HepG2 (cell line): ENCODE results near the gene NLRP13. TPM values are rescaled to one million over a fixed set of nuclear protein-coding genes. Genes with fewer than 3 reads are reported as not detected.

Source experiments
- ATAC-seq: fragments of 200-7000 bp; cut with Tn5 transposase; 3 replicates; pipeline ENCODE4 v1.9.1; 2020; ENCODE audit warnings: mild to moderate bottlenecking, moderate library complexity
- BruUV-seq: library from RNA; stranded (reverse); fragments of 400-500 nt; replicated peaks from 2 replicates; lab custom pipeline; 2021; lab: Mats Ljungman, UMichigan
- CTCF ChIA-PET: fragments of 300-600 bp; formaldehyde crosslinking; extraction: SDS; loops from one replicate; lab custom pipeline; 2021; ENCODE audit warnings: low total read pairs, inconsistent platforms, low intra/inter-chr PET ratio; lab: Yijun Ruan, JAX
- POLR2A ChIA-PET: fragments of 350-600 bp; sonication (Branson Sonifier 250); formaldehyde crosslinking; loops from one replicate; lab custom pipeline; 2020; ENCODE audit warnings: antibody characterized with exemption, inconsistent platforms; lab: Yijun Ruan, JAX
- DNase-seq: peaks from one replicate; pipeline ENCODE4 v3.0.0-alpha.2; 2015; ENCODE audit warnings: low spot score
- FAIRE-seq: peaks from 3 replicates; lab custom pipeline; 2011; peaks lifted over from hg19 to GRCh38; lab: Jason Lieb, UNC
- H2AFZ ChIP-seq: one replicate; pipeline ENCODE4 v1.6.1; 2011; ENCODE audit warnings: low read length, inconsistent platforms
- H3K27ac ChIP-seq: fragments of 300-600 bp; 3 replicates; pipeline ENCODE4 v1.8.0; 2011; ENCODE audit warnings: mixed run types, mild to moderate bottlenecking, mixed read lengths, low read length, inconsistent platforms; ENCODE audit not compliant: insufficient read depth; ENCODE audit errors: extremely low read length
- H3K27me3 ChIP-seq, 2 experiments: fragments of 200-600 bp in 1 of 2; 2 replicates in 1 of 2; 3 replicates in 1 of 2; pipeline versions ENCODE4 v1.6.0 to v1.8.0; 2011; ENCODE audit warnings: low read length in 2 of 2, mild to moderate bottlenecking in 2 of 2, moderate library complexity in 2 of 2, inconsistent platforms in 1 of 2; ENCODE audit not compliant: insufficient read depth in 2 of 2, control insufficient read depth in 1 of 2
- H3K36me3 ChIP-seq, 2 experiments: fragments of 200-600 bp in 1 of 2; replicated peaks in 1 of 2; 2 replicates in 1 of 2; 3 replicates in 1 of 2; pipeline versions ENCODE4 v1.5.1 to v1.8.0; 2011; ENCODE audit warnings: low read length in 2 of 2, inconsistent platforms in 1 of 2; ENCODE audit not compliant: insufficient read depth in 2 of 2, control insufficient read depth in 1 of 2
- H3K4me1 ChIP-seq: 2 replicates; pipeline ENCODE4 v1.5.1; 2012; ENCODE audit warnings: low read length, inconsistent platforms; ENCODE audit not compliant: insufficient read depth
- H3K4me2 ChIP-seq: 2 replicates; pipeline ENCODE4 v1.6.0; 2011; ENCODE audit warnings: low read depth, low read length, inconsistent platforms
- H3K4me3 ChIP-seq, 3 experiments: fragments of 200-600 bp in 1 of 3; sonication (generic), shearing (Covaris generic) in 1 of 3; replicated peaks in 1 of 3; 2 replicates each; pipeline ENCODE4 v1.5.1; 2011 to 2016; ENCODE audit warnings: low read length in 3 of 3, inconsistent platforms in 2 of 3, low read depth in 2 of 3, mild to moderate bottlenecking in 2 of 3, control low read depth in 1 of 3, mixed read lengths in 1 of 3; ENCODE audit not compliant: insufficient read depth in 1 of 3
- H3K79me2 ChIP-seq: one replicate; pipeline ENCODE4 v1.6.1; 2011; ENCODE audit warnings: low read length, inconsistent platforms; ENCODE audit not compliant: insufficient read depth
- H3K9ac ChIP-seq: 2 replicates; pipeline ENCODE4 v1.6.0; 2011; ENCODE audit warnings: mild to moderate bottlenecking, low read depth, low read length, inconsistent platforms; ENCODE audit not compliant: insufficient read depth
- H3K9me3 ChIP-seq: 2 replicates; pipeline ENCODE4 v1.5.1; 2012; ENCODE audit warnings: mild to moderate bottlenecking, low read length
- H4K20me1 ChIP-seq: 2 replicates; pipeline ENCODE4 v1.6.0; 2011; ENCODE audit warnings: inconsistent platforms, mild to moderate bottlenecking, low read length, moderate library complexity; ENCODE audit not compliant: insufficient read depth
- ATF1 ChIP-seq: IDR thresholded peaks from 2 replicates; pipeline ENCODE4 v1.6.1; 2016; ENCODE audit warnings: mild to moderate bottlenecking, control low read depth
- ATRX ChIP-seq: sonication (generic); formaldehyde crosslinking; IDR thresholded peaks from 2 replicates; pipeline ENCODE4 v1.4.0; 2020; ENCODE audit warnings: missing genetic modification reagents, borderline replicate concordance
- KDM6A ChIP-seq: IDR thresholded peaks from 2 replicates; pipeline ENCODE4 v1.6.1; 2016; ENCODE audit warnings: low read depth
- MEF2D ChIP-seq: sonication (generic); formaldehyde crosslinking; IDR thresholded peaks from 2 replicates; pipeline ENCODE4 v1.5.1; 2020; ENCODE audit warnings: mild to moderate bottlenecking, missing genetic modification reagents
- U2AF1 ChIP-seq: fragments of 200-400 bp; formaldehyde crosslinking; optimal IDR thresholded peaks from 2 replicates; pipeline ENCODE3; 2017; ENCODE audit warnings: mild to moderate bottlenecking, low read depth, low read length
- U2AF2 ChIP-seq: fragments of 200-400 bp; formaldehyde crosslinking; IDR thresholded peaks from 2 replicates; pipeline ENCODE4 v1.6.1; 2017; ENCODE audit warnings: low read depth, mild to moderate bottlenecking, low read length
- ZNF333 ChIP-seq: sonication (generic); formaldehyde crosslinking; IDR thresholded peaks from 2 replicates; pipeline ENCODE4 v1.4.0; 2020; ENCODE audit warnings: mild to moderate bottlenecking, missing genetic modification reagents, borderline replicate concordance
- ZNF362 ChIP-seq: sonication (generic); formaldehyde crosslinking; IDR thresholded peaks from 2 replicates; pipeline ENCODE4 v1.4.0; 2020; ENCODE audit warnings: missing genetic modification reagents, mild to moderate bottlenecking, borderline replicate concordance
- ZNF598 ChIP-seq: sonication (generic); formaldehyde crosslinking; IDR thresholded peaks from 2 replicates; pipeline ENCODE4 v1.5.1; 2020; ENCODE audit warnings: mild to moderate bottlenecking, missing genetic modification reagents, borderline replicate concordance
- WGBS: methylation state at CpG from one replicate; pipeline ENCODE4 v1.1.6; 2017; ENCODE audit warnings: low lambda C conversion rate; 5-methylcytosine and 5-hydroxymethylcytosine counted together
- in situ Hi-C: cut with HindIII; loops from 2 replicates; pipeline ENCODE4 v1.10.0; 2017; ENCODE audit warnings: low pct_unique_long_range_greater_than_20kb; ENCODE audit not compliant: extremely low pct_ligation_motif_present
- intact Hi-C: fragments of 100-400 bp; cut with micrococcal nuclease; formaldehyde crosslinking; loops from one replicate; pipeline ENCODE4 v1.10.0; 2022; ENCODE audit not compliant: unreplicated experiment
- polyA plus RNA-seq, 8 experiments: library from polyadenylated mRNA; depleted of rRNA in 3 of 8; stranded (reverse) in 7 of 8; unstranded in 1 of 8; fragments of >200 nt; fragmentation: Illumina TruSeq in 4 of 8; extraction: Trizol in 4 of 8; gene quantifications; 2 replicates each; pipeline versions ENCODE4 v1.2.1 to v1.2.3, GENCODE V29; 2011 to 2016; ENCODE audit warnings: low read depth in 4 of 8, missing spikeins in 1 of 8, mixed read lengths in 1 of 8; ENCODE audit not compliant: insufficient read depth in 1 of 8
- total RNA-seq, 5 experiments: library from RNA; depleted of rRNA; stranded (reverse); fragments of >200 nt; fragmentation: Illumina TruSeq; extraction: Trizol; gene quantifications; 2 replicates each; pipeline ENCODE4 v1.2.3, GENCODE V29; 2016; ENCODE audit warnings: low read depth in 1 of 5
- TF ChIP-seq, protein P1 (sequence below): sonication (generic); formaldehyde crosslinking; IDR thresholded peaks from 2 replicates; pipeline ENCODE4 v1.4.0; 2020; ENCODE audit warnings: mild to moderate bottlenecking, missing genetic modification reagents, borderline replicate concordance
- TF ChIP-seq, protein P2 (sequence below): sonication (generic); formaldehyde crosslinking; IDR thresholded peaks from 2 replicates; pipeline ENCODE4 v1.8.0; 2023; ENCODE audit warnings: mild to moderate bottlenecking, missing genetic modification reagents
- TF ChIP-seq, protein P3 (sequence below): sonication (generic); formaldehyde crosslinking; IDR thresholded peaks from 2 replicates; pipeline ENCODE4 v1.5.0; 2020; ENCODE audit warnings: missing genetic modification reagents, mild to moderate bottlenecking, borderline replicate concordance
- TF ChIP-seq, protein P4 (sequence below): IDR thresholded peaks from 2 replicates; pipeline ENCODE4 v1.6.1; 2016; ENCODE audit warnings: low read depth, borderline replicate concordance

The NLRP13 gene
- total and polyA plus RNA-seq, 2 of the 13 experiments (the other 11 are each of a cell fraction or from before 2014, with no cell fraction given), result not detected

DNA sequence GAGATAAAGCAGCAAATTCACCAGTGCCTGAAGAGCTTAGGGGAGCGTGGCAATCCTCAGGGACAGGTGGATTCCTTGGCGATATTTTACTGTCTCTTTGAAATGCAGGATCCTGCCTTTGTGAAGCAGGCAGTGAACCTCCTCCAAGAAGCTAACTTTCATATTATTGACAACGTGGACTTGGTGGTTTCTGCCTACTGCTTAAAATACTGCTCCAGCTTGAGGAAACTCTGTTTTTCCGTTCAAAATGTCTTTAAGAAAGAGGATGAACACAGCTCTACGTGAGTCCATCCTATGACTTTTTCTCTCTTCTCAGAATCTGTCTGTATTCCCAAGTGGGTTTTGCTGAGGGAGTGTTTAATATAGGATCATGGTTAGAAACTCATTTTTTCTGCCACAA, 73.2 kb downstream of the NLRP13 start:
- ChIA-PET POLR2A (no interaction called here), CTCF (no interaction called here)
- in situ Hi-C loops, result no loop called here
- ATAC-seq (no peak), DNase-seq (no peak), FAIRE-seq (no peak)
- Histone ChIP-seq H3K27me3 (peaks cover 4 to 29% of the 10 kb centered on the region in 2 experiments; a peak in 4 of 5 replicates), H3K36me3 (no peaks in the 10 kb centered on the region), H3K79me2 (no peaks in the 10 kb centered on the region), H3K9me3 (no peaks in the 10 kb centered on the region), H3K4me1 (no peaks in the 10 kb centered on the region), H3K27ac (no peak overlapping the region), H3K4me2 (no peak overlapping the region), H2AFZ (no peak overlapping the region), H3K9ac (no peak overlapping the region), H4K20me1 (no peaks in the 10 kb centered on the region), H3K4me3 (no peak overlapping the region)
- intact Hi-C loops, result no loop called here
- no TSS peak for BruUV-seq
- TF ChIP-seq ZNF333 (CRISPR knock-in tag) (no peak), ZNF598 (CRISPR knock-in tag) (no peak), MEF2D (no peak), KDM6A (CRISPR knock-in tag) (no peak), ATRX (CRISPR knock-in tag) (no peak), ATF1 (CRISPR knock-in tag) (no peak), ZNF362 (CRISPR knock-in tag) (no peak), U2AF1 (no peak), U2AF2 (no peak)
- TF ChIP-seq, protein P1, sequence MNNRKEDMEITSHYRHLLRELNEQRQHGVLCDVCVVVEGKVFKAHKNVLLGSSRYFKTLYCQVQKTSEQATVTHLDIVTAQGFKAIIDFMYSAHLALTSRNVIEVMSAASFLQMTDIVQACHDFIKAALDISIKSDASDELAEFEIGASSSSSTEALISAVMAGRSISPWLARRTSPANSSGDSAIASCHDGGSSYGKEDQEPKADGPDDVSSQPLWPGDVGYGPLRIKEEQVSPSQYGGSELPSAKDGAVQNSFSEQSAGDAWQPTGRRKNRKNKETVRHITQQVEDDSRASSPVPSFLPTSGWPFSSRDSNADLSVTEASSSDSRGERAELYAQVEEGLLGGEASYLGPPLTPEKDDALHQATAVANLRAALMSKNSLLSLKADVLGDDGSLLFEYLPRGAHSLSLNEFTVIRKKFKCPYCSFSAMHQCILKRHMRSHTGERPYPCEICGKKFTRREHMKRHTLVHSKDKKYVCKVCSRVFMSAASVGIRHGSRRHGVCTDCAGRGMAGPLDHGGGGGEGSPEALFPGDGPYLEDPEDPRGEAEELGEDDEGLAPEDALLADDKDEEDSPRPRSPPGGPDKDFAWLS (CRISPR knock-in tag), result no peak
- TF ChIP-seq, protein P2, sequence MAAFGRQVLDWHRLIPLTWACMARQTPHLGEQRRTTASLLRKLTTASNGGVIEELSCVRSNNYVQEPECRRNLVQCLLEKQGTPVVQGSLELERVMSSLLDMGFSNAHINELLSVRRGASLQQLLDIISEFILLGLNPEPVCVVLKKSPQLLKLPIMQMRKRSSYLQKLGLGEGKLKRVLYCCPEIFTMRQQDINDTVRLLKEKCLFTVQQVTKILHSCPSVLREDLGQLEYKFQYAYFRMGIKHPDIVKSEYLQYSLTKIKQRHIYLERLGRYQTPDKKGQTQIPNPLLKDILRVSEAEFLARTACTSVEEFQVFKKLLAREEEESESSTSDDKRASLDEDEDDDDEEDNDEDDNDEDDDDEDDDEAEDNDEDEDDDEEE (CRISPR knock-in tag), result no peak
- TF ChIP-seq, protein P3, sequence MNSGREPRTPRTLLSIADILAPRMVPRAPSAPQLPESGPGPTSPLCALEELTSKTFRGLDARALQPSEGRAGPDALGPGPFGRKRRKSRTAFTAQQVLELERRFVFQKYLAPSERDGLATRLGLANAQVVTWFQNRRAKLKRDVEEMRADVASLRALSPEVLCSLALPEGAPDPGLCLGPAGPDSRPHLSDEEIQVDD, result no peak
- TF ChIP-seq, protein P4, sequence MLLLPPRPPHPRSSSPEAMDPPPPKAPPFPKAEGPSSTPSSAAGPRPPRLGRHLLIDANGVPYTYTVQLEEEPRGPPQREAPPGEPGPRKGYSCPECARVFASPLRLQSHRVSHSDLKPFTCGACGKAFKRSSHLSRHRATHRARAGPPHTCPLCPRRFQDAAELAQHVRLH (CRISPR knock-in tag), result no peak
- 2% methylated on average over 5 of the region's 5 CpGs for WGBS
